K562 (cell line): ENCODE measurements around the gene MMEL1.

Experiments used
- CEBPG ChIP-seq, 3 experiments: fragments of 200-800 bp in 1 of 3; sonication (Bioruptor generic) in 1 of 3; sonication (generic) in 1 of 3; formaldehyde crosslinking in 1 of 3; IDR thresholded peaks in 2 of 3; conservative IDR thresholded peaks in 1 of 3; 2 replicates each; pipeline versions ENCODE4 v1.6.1 to v1.8.0; 2016 to 2022; ENCODE audit warnings: missing compliant biosample characterization in 2 of 3, missing genetic modification characterization in 2 of 3, mild to moderate bottlenecking in 1 of 3, missing genetic modification reagents in 1 of 3
- CHD1 ChIP-seq: fragments of 200-600 bp; sonication (generic); IDR thresholded peaks from one replicate; pipeline ENCODE4 v1.6.1; 2012; ENCODE audit warnings: mild to moderate bottlenecking, moderate library complexity, low read length, inconsistent platforms
- EP300 ChIP-seq: IDR thresholded peaks from 2 replicates; pipeline ENCODE4 v1.6.1; 2012; ENCODE audit warnings: low read length, improper control_type of control experiment
- FOXP1 ChIP-seq: sonication (generic); formaldehyde crosslinking; IDR thresholded peaks from 2 replicates; pipeline ENCODE4 v1.8.0; 2022; ENCODE audit warnings: mild to moderate bottlenecking, missing genetic modification reagents
- GATA2 ChIP-seq: sonication (generic); formaldehyde crosslinking; IDR thresholded peaks from 2 replicates; pipeline ENCODE4 v1.4.0; 2020; ENCODE audit warnings: mild to moderate bottlenecking, missing genetic modification reagents
- POLR2A ChIP-seq: fragments of 450-650 bp; conservative IDR thresholded peaks from 2 replicates; pipeline ENCODE4 v1.6.1; 2016
- SAFB2 ChIP-seq: fragments of 200-400 bp; formaldehyde crosslinking; IDR thresholded peaks from 2 replicates; pipeline ENCODE4 v1.6.1; 2018; ENCODE audit warnings: borderline replicate concordance, low read length, low read depth, moderate library complexity; ENCODE audit not compliant: severe bottlenecking
- SMC3 ChIP-seq: conservative IDR thresholded peaks from 2 replicates; pipeline ENCODE4 v1.6.1; 2011; ENCODE audit warnings: low read depth, low read length, improper control_type of control experiment; ENCODE audit not compliant: insufficient read depth
- SPI1 ChIP-seq: IDR thresholded peaks from 2 replicates; pipeline ENCODE4 v1.6.1; 2011; ENCODE audit warnings: low read depth, low read length, control low read depth, borderline replicate concordance
- ZNF263 ChIP-seq: sonication (generic); formaldehyde crosslinking; IDR thresholded peaks from 2 replicates; pipeline ENCODE4 v1.8.0; 2022; ENCODE audit warnings: mild to moderate bottlenecking, missing genetic modification reagents, borderline replicate concordance
- TF ChIP-seq, protein P1 (sequence below), 2 experiments: fragments of 450-650 bp; formaldehyde crosslinking in 1 of 2; IDR thresholded peaks; 2 replicates each; pipeline versions ENCODE4 v1.4.0 to v1.6.1; 2014 to 2020; ENCODE audit warnings: mild to moderate bottlenecking in 2 of 2, borderline replicate concordance in 1 of 2, low read depth in 1 of 2
- TF ChIP-seq, protein P2 (sequence below): fragments of 450-650 bp; IDR thresholded peaks from 2 replicates; pipeline ENCODE4 v1.6.1; 2017; ENCODE audit warnings: mild to moderate bottlenecking, moderate library complexity
- TF ChIP-seq, protein P3 (sequence below): conservative IDR thresholded peaks from 2 replicates; pipeline ENCODE4 v1.6.1; 2011; ENCODE audit warnings: low read depth, mild to moderate bottlenecking, low read length; ENCODE audit not compliant: control insufficient read depth
- TF ChIP-seq, protein P4 (sequence below), 3 experiments: IDR thresholded peaks in 2 of 3; conservative IDR thresholded peaks in 1 of 3; 2 replicates each; pipeline ENCODE4 v1.5.1; 2011 to 2012; ENCODE audit warnings: low read length in 3 of 3, mild to moderate bottlenecking in 3 of 3, control low read depth in 2 of 3, improper control_type of control experiment in 1 of 3, inconsistent platforms in 1 of 3, low read depth in 1 of 3, mixed read lengths in 1 of 3, moderate library complexity in 1 of 3; ENCODE audit not compliant: insufficient read depth in 2 of 3

DNA sequence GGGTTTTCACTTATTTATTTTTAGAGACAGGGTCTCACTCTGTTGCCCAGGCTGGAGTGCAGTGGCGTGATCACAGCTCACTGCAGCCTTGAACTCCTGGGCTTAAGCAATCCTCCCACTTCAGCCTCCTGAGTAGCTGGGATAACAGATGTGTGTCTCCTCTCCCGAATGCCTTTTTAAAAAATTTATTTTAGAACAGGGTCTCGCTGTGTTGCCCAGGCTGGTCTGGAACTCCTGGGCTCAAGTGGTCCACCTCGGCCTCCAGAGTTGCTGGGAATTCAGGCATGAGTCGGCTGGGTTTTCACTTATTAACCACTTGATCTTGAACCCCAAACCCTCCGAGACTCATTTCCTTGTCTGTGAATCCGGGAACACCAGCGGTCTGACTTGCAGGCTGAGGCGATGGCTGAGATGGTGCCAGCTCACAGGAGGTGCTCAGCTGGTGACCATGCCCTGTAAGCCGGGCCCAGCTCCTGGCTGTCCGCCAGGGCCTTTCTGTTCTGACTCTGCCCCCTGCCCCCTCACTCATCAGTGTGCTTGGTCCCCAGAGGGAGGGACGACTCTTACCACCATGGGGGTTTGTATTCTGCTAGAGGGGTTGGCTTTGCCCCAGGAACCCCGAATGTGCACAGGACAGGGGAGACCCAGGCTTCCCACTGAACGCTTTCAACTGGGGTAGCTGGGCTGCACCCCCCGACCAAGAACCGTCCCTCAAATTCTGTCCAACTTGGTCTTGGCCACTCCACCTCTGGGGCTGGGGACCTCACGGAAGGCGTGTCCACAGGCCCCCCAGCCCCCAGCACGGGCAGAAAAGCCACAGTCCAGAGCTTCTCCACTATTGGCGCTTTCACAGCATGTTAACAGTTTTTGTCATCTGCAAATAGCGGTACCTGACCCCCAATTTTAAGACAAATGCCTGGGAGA, 22.5 kb downstream of the MMEL1 start:
- TF ChIP-seq, protein P1, sequence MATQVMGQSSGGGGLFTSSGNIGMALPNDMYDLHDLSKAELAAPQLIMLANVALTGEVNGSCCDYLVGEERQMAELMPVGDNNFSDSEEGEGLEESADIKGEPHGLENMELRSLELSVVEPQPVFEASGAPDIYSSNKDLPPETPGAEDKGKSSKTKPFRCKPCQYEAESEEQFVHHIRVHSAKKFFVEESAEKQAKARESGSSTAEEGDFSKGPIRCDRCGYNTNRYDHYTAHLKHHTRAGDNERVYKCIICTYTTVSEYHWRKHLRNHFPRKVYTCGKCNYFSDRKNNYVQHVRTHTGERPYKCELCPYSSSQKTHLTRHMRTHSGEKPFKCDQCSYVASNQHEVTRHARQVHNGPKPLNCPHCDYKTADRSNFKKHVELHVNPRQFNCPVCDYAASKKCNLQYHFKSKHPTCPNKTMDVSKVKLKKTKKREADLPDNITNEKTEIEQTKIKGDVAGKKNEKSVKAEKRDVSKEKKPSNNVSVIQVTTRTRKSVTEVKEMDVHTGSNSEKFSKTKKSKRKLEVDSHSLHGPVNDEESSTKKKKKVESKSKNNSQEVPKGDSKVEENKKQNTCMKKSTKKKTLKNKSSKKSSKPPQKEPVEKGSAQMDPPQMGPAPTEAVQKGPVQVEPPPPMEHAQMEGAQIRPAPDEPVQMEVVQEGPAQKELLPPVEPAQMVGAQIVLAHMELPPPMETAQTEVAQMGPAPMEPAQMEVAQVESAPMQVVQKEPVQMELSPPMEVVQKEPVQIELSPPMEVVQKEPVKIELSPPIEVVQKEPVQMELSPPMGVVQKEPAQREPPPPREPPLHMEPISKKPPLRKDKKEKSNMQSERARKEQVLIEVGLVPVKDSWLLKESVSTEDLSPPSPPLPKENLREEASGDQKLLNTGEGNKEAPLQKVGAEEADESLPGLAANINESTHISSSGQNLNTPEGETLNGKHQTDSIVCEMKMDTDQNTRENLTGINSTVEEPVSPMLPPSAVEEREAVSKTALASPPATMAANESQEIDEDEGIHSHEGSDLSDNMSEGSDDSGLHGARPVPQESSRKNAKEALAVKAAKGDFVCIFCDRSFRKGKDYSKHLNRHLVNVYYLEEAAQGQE (IDR thresholded peaks at IDR 0.05; ENCODE audit: borderline replicate concordance), result no peak
- TF ChIP-seq, protein P1 (CRISPR knock-in tag; IDR thresholded peaks at IDR 0.05; ENCODE audit: low read depth), result no peak
- TF ChIP-seq CEBPG (CRISPR knock-in tag; IDR thresholded peaks at IDR 0.05), result no peak
- no peak for TF ChIP-seq CEBPG (tag; conservative IDR thresholded peaks at IDR 0.05 in 1 of 2, IDR thresholded peaks at IDR 0.05 in 1 of 2)
- TF ChIP-seq POLR2A, result no peak
- TF ChIP-seq SMC3, result no peak
- no peak for TF ChIP-seq FOXP1 (CRISPR knock-in tag)
- TF ChIP-seq EP300, result no peak
- no peak for TF ChIP-seq GATA2
- TF ChIP-seq, protein P2, sequence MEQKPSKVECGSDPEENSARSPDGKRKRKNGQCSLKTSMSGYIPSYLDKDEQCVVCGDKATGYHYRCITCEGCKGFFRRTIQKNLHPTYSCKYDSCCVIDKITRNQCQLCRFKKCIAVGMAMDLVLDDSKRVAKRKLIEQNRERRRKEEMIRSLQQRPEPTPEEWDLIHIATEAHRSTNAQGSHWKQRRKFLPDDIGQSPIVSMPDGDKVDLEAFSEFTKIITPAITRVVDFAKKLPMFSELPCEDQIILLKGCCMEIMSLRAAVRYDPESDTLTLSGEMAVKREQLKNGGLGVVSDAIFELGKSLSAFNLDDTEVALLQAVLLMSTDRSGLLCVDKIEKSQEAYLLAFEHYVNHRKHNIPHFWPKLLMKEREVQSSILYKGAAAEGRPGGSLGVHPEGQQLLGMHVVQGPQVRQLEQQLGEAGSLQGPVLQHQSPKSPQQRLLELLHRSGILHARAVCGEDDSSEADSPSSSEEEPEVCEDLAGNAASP, result no peak
- TF ChIP-seq CHD1, result no peak
- TF ChIP-seq, protein P3, sequence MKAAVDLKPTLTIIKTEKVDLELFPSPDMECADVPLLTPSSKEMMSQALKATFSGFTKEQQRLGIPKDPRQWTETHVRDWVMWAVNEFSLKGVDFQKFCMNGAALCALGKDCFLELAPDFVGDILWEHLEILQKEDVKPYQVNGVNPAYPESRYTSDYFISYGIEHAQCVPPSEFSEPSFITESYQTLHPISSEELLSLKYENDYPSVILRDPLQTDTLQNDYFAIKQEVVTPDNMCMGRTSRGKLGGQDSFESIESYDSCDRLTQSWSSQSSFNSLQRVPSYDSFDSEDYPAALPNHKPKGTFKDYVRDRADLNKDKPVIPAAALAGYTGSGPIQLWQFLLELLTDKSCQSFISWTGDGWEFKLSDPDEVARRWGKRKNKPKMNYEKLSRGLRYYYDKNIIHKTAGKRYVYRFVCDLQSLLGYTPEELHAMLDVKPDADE, result no peak
- TF ChIP-seq, protein P4, sequence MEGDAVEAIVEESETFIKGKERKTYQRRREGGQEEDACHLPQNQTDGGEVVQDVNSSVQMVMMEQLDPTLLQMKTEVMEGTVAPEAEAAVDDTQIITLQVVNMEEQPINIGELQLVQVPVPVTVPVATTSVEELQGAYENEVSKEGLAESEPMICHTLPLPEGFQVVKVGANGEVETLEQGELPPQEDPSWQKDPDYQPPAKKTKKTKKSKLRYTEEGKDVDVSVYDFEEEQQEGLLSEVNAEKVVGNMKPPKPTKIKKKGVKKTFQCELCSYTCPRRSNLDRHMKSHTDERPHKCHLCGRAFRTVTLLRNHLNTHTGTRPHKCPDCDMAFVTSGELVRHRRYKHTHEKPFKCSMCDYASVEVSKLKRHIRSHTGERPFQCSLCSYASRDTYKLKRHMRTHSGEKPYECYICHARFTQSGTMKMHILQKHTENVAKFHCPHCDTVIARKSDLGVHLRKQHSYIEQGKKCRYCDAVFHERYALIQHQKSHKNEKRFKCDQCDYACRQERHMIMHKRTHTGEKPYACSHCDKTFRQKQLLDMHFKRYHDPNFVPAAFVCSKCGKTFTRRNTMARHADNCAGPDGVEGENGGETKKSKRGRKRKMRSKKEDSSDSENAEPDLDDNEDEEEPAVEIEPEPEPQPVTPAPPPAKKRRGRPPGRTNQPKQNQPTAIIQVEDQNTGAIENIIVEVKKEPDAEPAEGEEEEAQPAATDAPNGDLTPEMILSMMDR (IDR thresholded peaks at IDR 0.05 in 2 of 3, conservative IDR thresholded peaks at IDR 0.05 in 1 of 3; ENCODE audit: insufficient read depth in 2 of 3, low read depth in 1 of 3, low read length in 3 of 3), result no peak
- TF ChIP-seq SAFB2, result no peak
- TF ChIP-seq SPI1, result no peak
- no peak for TF ChIP-seq ZNF263 (CRISPR knock-in tag)
